A549 (cell line): ENCODE measurements around the gene PNMA6A.
"Not testable (repeated sequence)": the region's sequence is repeated elsewhere in the genome, so short reads cannot be mapped to it uniquely, and the experiment has no call there.

Experiments
- JUNB ChIP-seq: fragments of >200 bp; sonication (Bioruptor Twin); formaldehyde crosslinking; IDR thresholded peaks from 2 replicates; pipeline ENCODE4 v1.6.1; 2016
- NFE2L2 ChIP-seq: fragments of 150-350 bp; conservative IDR thresholded peaks from 2 replicates; pipeline ENCODE4 v1.6.1; 2014; ENCODE audit warnings: low read length
- TF ChIP-seq, protein P1 (sequence below): fragments of >200 bp; sonication (Bioruptor Twin); formaldehyde crosslinking; IDR thresholded peaks from 3 replicates; pipeline ENCODE4 v1.5.1; 2016

DNA sequence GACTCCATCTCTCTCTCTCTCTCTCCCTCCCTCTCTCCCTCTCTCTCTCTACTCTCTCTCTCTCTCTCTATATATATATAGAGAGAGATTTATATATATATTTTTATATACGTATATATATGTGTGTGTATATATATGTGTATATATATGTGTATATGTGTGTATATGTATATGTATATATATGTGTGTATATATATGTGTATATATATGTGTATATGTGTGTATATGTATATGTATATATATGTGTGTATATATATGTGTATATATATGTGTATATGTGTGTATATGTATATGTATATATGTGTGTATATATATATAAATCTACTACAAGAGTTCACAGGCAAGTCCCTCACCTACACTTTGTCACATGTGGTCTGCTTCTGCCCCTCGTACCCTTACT is 45.8 kb upstream of the PNMA6A start:
- TF ChIP-seq NFE2L2, JUNB: not testable (repeated sequence)
- TF ChIP-seq, protein P1, sequence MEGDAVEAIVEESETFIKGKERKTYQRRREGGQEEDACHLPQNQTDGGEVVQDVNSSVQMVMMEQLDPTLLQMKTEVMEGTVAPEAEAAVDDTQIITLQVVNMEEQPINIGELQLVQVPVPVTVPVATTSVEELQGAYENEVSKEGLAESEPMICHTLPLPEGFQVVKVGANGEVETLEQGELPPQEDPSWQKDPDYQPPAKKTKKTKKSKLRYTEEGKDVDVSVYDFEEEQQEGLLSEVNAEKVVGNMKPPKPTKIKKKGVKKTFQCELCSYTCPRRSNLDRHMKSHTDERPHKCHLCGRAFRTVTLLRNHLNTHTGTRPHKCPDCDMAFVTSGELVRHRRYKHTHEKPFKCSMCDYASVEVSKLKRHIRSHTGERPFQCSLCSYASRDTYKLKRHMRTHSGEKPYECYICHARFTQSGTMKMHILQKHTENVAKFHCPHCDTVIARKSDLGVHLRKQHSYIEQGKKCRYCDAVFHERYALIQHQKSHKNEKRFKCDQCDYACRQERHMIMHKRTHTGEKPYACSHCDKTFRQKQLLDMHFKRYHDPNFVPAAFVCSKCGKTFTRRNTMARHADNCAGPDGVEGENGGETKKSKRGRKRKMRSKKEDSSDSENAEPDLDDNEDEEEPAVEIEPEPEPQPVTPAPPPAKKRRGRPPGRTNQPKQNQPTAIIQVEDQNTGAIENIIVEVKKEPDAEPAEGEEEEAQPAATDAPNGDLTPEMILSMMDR, result not testable (repeated sequence)
